Karpas-422 (cell line): ENCODE measurements around the gene ZNF837. TPM values are rescaled to one million over a fixed set of nuclear protein-coding genes. Genes with fewer than 3 reads are reported as not detected.
"Not testable (repeated sequence)": the region's sequence is repeated elsewhere in the genome, so short reads cannot be mapped to it uniquely, and the experiment has no call there.

Experiments used
- DNase-seq: peaks from one replicate; pipeline ENCODE4 v3.0.0-alpha.2; 2015
- H2AFZ ChIP-seq: fragments of 200-600 bp; sonication (generic); 2 replicates; pipeline ENCODE4 v1.6.1; 2014; ENCODE audit warnings: antibody characterized with exemption, low read length, mixed read lengths
- H3K27ac ChIP-seq: fragments of 200-600 bp; sonication (generic); 2 replicates; pipeline ENCODE4 v1.5.1; 2014; ENCODE audit warnings: mild to moderate bottlenecking, low read length, moderate library complexity
- H3K27me3 ChIP-seq: fragments of 200-600 bp; sonication (generic); 2 replicates; pipeline ENCODE4 v1.6.1; 2014; ENCODE audit warnings: low read length, mixed read lengths
- H3K36me3 ChIP-seq: fragments of 200-600 bp; sonication (generic); 2 replicates; pipeline ENCODE4 v1.6.1; 2014; ENCODE audit warnings: low read length, mixed read lengths; ENCODE audit not compliant: insufficient read depth
- H3K4me1 ChIP-seq: fragments of 200-600 bp; sonication (generic); 2 replicates; pipeline ENCODE4 v1.6.1; 2014; ENCODE audit warnings: mild to moderate bottlenecking, low read length, mixed read lengths
- H3K4me2 ChIP-seq: fragments of 200-600 bp; sonication (generic); 2 replicates; pipeline ENCODE4 v1.6.1; 2014; ENCODE audit warnings: low read length, low read depth, mild to moderate bottlenecking; ENCODE audit not compliant: poor library complexity, severe bottlenecking
- H3K4me3 ChIP-seq: fragments of 200-600 bp; sonication (generic); 2 replicates; pipeline ENCODE4 v1.5.1; 2014; ENCODE audit warnings: mild to moderate bottlenecking, antibody characterized with exemption, low read length, mixed read lengths
- H3K79me2 ChIP-seq: fragments of 200-600 bp; sonication (generic); 2 replicates; pipeline ENCODE4 v1.6.1; 2014; ENCODE audit warnings: mild to moderate bottlenecking, low read length, mixed read lengths
- H3K9ac ChIP-seq: fragments of 200-600 bp; sonication (generic); 2 replicates; pipeline ENCODE4 v1.6.0; 2014; ENCODE audit warnings: low read length
- H3K9me2 ChIP-seq: fragments of 200-600 bp; sonication (generic), shearing (Covaris generic); replicated peaks from 2 replicates; pipeline ENCODE4 v1.6.0; 2014; ENCODE audit warnings: mild to moderate bottlenecking, low read length, moderate library complexity; ENCODE audit not compliant: insufficient read depth
- H3K9me3 ChIP-seq: fragments of 300-700, 200-600 bp; sonication (generic); 2 replicates; pipeline ENCODE4 v1.6.1; 2014; ENCODE audit warnings: low read length, mixed read lengths
- H4K20me1 ChIP-seq: fragments of 200-600 bp; sonication (generic); 2 replicates; pipeline ENCODE4 v1.6.1; 2014; ENCODE audit warnings: mild to moderate bottlenecking, antibody characterized with exemption, low read length, low read depth; ENCODE audit not compliant: insufficient read depth
- total RNA-seq: library from RNA; depleted of rRNA; stranded (reverse); fragments of >200 nt; shearing (Covaris generic); gene quantifications from 2 replicates; pipeline ENCODE4 v1.2.3, GENCODE V29; 2014; ENCODE audit warnings: low replicate concordance

Gene ZNF837
- total RNA-seq, 1 experiment from 2014 or later = 0.75 TPM

DNA sequence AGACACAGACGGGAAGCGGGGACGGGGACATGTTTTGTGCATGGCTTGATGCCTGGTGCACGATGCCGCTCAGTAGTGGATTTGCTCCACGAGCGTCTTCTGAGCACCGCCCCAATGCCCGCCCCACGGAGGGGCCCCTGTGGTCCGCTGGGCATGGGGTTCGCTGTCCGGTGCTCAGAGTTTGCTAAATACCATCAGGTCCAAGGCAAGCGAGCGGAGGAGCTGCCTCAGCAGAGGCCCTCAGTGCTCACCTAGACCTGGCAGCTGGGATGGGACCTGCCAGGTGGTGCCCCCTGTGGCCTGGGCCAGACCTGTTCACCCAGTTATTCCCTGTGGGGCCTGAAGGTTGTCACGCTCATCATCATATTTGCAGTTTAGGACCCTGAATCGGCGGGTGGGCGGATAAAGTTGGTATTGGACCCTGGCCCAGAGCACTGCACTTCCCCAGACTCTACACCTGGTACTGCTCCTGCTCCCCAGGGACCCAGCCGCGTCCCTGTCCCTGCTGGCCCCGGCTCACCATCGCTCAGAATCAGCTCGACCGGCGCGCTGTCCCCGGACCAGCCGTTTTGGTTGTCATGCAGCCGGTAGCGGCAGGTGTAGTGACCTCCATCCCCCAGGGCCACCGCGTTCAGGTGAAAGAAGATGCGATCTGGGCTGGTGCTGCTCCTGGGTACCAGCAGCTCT lies 29.8 kb downstream of the ZNF837 start:
- no peak overlapping the region for H2AFZ ChIP-seq
- H3K27ac ChIP-seq = no peak overlapping the region
- no peak overlapping the region for H3K4me2 ChIP-seq
- H3K4me1 ChIP-seq = peaks cover 22% of the 10 kb centered on the region
- no peaks in the 10 kb centered on the region for H4K20me1 ChIP-seq
- DNase-seq = no peak
- H3K79me2 ChIP-seq = peaks cover 34% of the 10 kb centered on the region
- H3K9ac ChIP-seq = no peak overlapping the region
- H3K4me3 ChIP-seq = no peak overlapping the region
- no peaks in the 10 kb centered on the region for H3K36me3 ChIP-seq
- H3K9me2 ChIP-seq = no peaks in the 10 kb centered on the region
- H3K9me3 ChIP-seq = no peaks in the 10 kb centered on the region
- H3K27me3 ChIP-seq = no peaks in the 10 kb centered on the region

GRCh38 chr19:58350001-58350861 lies 30.6 kb downstream of the ZNF837 start:
- Histone ChIP-seq H3K36me3 (no peaks in the 10 kb centered on the region), H3K9me3 (no peaks in the 10 kb centered on the region), H3K4me1 (peaks cover 22% of the 10 kb centered on the region), H3K9ac (no peak overlapping the region), H3K4me3 (no peak overlapping the region), H3K27me3 (no peaks in the 10 kb centered on the region), H3K4me2 (no peak overlapping the region), H3K79me2 (peaks cover 38% of the 10 kb centered on the region), H3K27ac (no peak overlapping the region), H2AFZ (no peak overlapping the region), H3K9me2 (no peaks in the 10 kb centered on the region), H4K20me1 (no peaks in the 10 kb centered on the region)
- DNase-seq = no peak

DNA sequence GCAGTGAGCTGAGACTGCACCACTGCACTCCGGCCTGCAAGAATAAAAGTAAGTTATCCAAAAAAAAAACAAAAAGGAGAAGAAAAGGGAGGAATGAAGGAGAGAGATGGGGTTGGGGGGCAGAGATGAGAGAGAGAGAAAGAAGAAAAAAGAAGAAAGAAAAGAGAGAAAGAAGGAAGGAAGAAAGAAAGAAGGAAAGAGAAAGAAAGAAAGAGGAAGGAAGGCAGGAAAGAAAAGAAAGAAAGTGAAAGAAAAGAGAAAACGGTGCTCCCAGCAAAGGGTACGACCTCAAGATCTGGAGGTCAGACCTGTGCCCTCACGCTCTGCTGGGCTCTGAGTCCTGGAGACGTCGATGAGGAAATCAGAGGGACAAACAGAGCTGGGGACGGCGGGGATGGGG lies 31.2 kb downstream of the ZNF837 start:
- Histone ChIP-seq H3K9me3 (no peaks in the 10 kb centered on the region), H3K27ac (no peak overlapping the region), H3K9me2 (no peaks in the 10 kb centered on the region), H3K9ac (no peak overlapping the region), H3K4me2 (peak overlapping the region; percentile 77), H2AFZ (no peak overlapping the region), H3K36me3 (no peaks in the 10 kb centered on the region), H3K27me3 (no peaks in the 10 kb centered on the region), H3K79me2 (peaks cover 38% of the 10 kb centered on the region), H3K4me1 (peaks cover 22% of the 10 kb centered on the region), H4K20me1 (no peaks in the 10 kb centered on the region), H3K4me3 (no peak overlapping the region)
- no peak for DNase-seq

DNA sequence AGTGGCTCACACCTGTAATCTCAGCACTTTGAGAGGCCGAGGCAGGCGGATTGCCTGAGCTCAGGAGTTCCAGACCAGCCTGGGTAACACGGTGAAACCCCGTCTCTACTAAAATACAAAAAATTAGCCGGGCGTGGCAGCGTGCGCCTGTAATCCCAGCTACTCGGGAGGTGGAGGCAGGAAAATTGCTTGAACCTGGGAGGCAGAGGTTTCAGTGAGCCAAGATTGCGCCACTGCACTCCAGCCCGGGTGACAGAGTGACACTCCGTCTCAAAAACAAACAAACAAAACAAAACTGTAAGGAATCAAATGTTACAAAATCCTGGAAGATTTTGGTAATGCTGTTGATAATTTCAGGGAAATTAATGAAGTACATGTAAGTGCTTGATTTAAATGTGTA lies 32.8 kb downstream of the ZNF837 start:
- Histone ChIP-seq H3K9ac (peak overlapping the region; percentile 88), H3K4me1 (peaks cover 22% of the 10 kb centered on the region), H2AFZ (peak overlapping the region; percentile 62), H3K79me2 (peaks cover 38% of the 10 kb centered on the region), H3K4me3 (peak overlapping the region; percentile 88), H3K4me2 (peak overlapping the region; percentile 77)
- not testable (repeated sequence) for H4K20me1 ChIP-seq, H3K36me3 ChIP-seq, DNase-seq, H3K27me3 ChIP-seq, H3K9me3 ChIP-seq, H3K27ac ChIP-seq, H3K9me2 ChIP-seq

DNA sequence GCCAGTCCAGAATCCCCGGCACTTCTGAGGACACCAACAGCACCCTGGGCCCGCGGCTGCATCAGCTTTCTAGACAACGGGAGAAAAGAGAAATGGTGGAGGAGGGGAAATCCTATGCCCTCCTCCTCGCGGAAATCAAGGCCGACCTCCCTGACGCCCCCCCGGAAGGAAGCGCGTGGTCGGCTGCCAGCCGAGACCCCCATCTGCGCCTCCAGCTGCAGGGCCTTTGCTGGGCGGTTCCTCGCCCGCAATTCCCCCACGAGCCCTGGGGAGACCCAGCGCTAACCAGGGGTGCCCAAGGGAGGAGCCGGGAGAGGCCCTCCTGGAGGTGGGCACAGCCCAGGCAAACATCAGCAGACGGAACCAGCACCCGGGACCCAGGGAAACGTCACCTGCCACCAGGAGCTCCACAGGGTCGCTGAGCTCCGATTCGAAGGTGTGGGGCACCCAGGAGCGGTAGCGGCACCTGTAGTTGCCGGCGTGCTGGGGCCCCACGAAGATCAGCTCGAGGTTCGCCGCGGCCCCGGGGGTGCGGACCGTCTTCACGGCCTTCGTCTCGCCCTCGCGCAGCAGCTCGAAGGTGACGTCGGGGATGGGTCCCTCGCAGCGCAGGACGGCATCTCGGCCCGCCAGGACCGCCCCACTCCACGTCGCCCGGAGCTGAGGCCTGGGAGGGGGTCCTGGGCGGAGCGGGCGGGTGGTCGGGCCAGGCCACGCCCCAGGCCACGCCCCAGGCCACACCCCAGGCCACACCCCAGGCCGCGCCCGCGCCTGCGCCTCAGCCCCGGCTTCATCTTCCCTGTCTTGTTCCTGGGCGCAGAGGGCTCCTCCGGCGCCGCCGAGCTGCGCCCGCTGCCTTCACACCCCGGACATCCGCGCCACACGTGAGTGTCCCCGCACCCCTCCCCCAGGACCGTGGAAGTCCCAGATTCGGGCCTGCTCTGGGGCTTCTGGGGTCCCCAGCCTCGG lies 33.6 kb downstream of the ZNF837 start:
- Histone ChIP-seq H3K9me2 (no peaks in the 10 kb centered on the region), H3K27ac (no peak overlapping the region), H2AFZ (peak overlapping the region; percentile 76), H3K27me3 (no peaks in the 10 kb centered on the region), H3K4me3 (peak overlapping the region; percentile 88), H3K4me1 (peaks cover 22% of the 10 kb centered on the region), H4K20me1 (no peaks in the 10 kb centered on the region), H3K36me3 (no peaks in the 10 kb centered on the region), H3K4me2 (peak overlapping the region; percentile 77), H3K79me2 (peaks cover 38% of the 10 kb centered on the region), H3K9me3 (no peaks in the 10 kb centered on the region), H3K9ac (peak overlapping the region; percentile 88)
- peak; percentile 95 for DNase-seq

- Histone ChIP-seq H3K27me3 (no peaks in the 10 kb centered on the region), H3K79me2 (peaks cover 32% of the 10 kb centered on the region), H3K4me1 (peaks cover 22% of the 10 kb centered on the region), H3K4me2 (no peak overlapping the region), H4K20me1 (no peaks in the 10 kb centered on the region), H3K4me3 (no peak overlapping the region), H2AFZ (no peak overlapping the region), H3K9ac (no peak overlapping the region), H3K36me3 (no peaks in the 10 kb centered on the region), H3K9me3 (no peaks in the 10 kb centered on the region), H3K27ac (no peak overlapping the region), H3K9me2 (no peaks in the 10 kb centered on the region)
- DNase-seq = no peak
These were observed 35.3 kb downstream of the ZNF837 start for GRCh38 chr19:58345558-58345957.

- Histone ChIP-seq H3K4me2 (no peak overlapping the region), H3K27me3 (no peaks in the 10 kb centered on the region), H3K36me3 (peaks cover 23% of the 10 kb centered on the region), H3K4me3 (no peak overlapping the region), H3K9ac (no peak overlapping the region), H2AFZ (no peak overlapping the region), H3K9me3 (no peaks in the 10 kb centered on the region), H3K9me2 (no peaks in the 10 kb centered on the region), H3K4me1 (no peaks in the 10 kb centered on the region), H4K20me1 (no peaks in the 10 kb centered on the region), H3K79me2 (0 out of 2 replicates have a peak, but pooled peaks cover under 1% of the 10 kb centered on the region), H3K27ac (no peak overlapping the region)
- no peak for DNase-seq
These were observed 41.8 kb downstream of the ZNF837 start for GRCh38 chr19:58338825-58339558.
